AG09309 (cell line): ENCODE results near the gene KIAA1671.

ENCODE experiments used
- DNase-seq: peaks from one replicate; pipeline ENCODE4 v3.0.0-alpha.2; 2010; ENCODE audit warnings: low read depth
- H3K4me3 ChIP-seq: 2 replicates; pipeline ENCODE4 v1.5.1; 2011; ENCODE audit warnings: mild to moderate bottlenecking, low read depth, low read length, moderate library complexity; ENCODE audit not compliant: control insufficient read depth
- CTCF ChIP-seq: IDR thresholded peaks from 2 replicates; pipeline ENCODE4 v1.5.1; 2011; ENCODE audit warnings: mild to moderate bottlenecking, low read depth, low read length, inconsistent platforms; ENCODE audit not compliant: insufficient read depth, control insufficient read depth; ENCODE audit errors: missing control alignments

KIAA1671 gene

GRCh38 chr22:25142102-25142501 lies 189.6 kb downstream of the KIAA1671 start:
- no peak for DNase-seq
- TF ChIP-seq CTCF: no peak
- H3K4me3 ChIP-seq: no peak overlapping the region

GRCh38 chr22:25143156-25144076 lies 190.9 kb downstream of the KIAA1671 start:
- TF ChIP-seq CTCF: no peak

GRCh38 chr22:25144522-25144921 lies 192.0 kb downstream of the KIAA1671 start:
- no peak for DNase-seq
- TF ChIP-seq CTCF: no peak
- no peak overlapping the region for H3K4me3 ChIP-seq

More at GRCh38 chr22:25143156-25144076, 190.9 kb downstream of the KIAA1671 start:
- no peak overlapping the region for H3K4me3 ChIP-seq
- DNase-seq: no peak

GRCh38 chr22:25146307-25146706 lies 193.8 kb downstream of the KIAA1671 start:
- no peak for TF ChIP-seq CTCF
- no peak for DNase-seq
- no peak overlapping the region for H3K4me3 ChIP-seq

GRCh38 chr22:25146906-25147641 lies 194.6 kb downstream of the KIAA1671 start:
- TF ChIP-seq CTCF: no peak
- no peak overlapping the region for H3K4me3 ChIP-seq
- no peak for DNase-seq

- no peak for TF ChIP-seq CTCF
- DNase-seq: no peak
Observed at GRCh38 chr22:25147642-25147928, 195.1 kb downstream of the KIAA1671 start.

More at GRCh38 chr22:25147642-25147928, 195.1 kb downstream of the KIAA1671 start:
- no peak overlapping the region for H3K4me3 ChIP-seq
